ENCODE measurements around the gene HSD17B4.
"Not testable (repeated sequence)": the region's sequence is repeated elsewhere in the genome, so short reads cannot be mapped to it uniquely, and the experiment has no call there.

HSD17B4 gene

DNA sequence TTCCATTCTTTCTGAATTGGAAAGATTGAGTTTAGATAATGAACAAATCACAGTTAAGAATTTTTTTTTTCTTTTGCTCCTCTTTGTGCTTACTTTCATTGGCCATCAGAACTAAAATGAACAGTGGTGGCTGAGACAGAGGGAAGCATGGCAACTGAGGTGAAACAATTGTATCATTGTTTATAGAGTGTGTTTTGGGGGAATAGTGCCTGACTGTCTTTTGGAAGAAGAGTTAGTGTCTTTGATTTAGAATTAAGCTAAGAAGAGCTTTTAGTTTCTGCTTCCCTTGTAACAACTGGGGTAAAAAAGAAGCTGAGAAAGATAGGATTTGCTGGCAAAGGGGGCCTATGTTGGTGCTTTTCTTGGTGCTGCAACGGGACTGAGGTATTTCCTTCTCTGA lies 24.0 kb downstream of the HSD17B4 start:
- TF ChIP-seq EZH2phosphoT487 (IDR thresholded peaks at IDR 0.05; ENCODE audit: borderline replicate concordance, low read length): no peak
- TF ChIP-seq, protein P1, sequence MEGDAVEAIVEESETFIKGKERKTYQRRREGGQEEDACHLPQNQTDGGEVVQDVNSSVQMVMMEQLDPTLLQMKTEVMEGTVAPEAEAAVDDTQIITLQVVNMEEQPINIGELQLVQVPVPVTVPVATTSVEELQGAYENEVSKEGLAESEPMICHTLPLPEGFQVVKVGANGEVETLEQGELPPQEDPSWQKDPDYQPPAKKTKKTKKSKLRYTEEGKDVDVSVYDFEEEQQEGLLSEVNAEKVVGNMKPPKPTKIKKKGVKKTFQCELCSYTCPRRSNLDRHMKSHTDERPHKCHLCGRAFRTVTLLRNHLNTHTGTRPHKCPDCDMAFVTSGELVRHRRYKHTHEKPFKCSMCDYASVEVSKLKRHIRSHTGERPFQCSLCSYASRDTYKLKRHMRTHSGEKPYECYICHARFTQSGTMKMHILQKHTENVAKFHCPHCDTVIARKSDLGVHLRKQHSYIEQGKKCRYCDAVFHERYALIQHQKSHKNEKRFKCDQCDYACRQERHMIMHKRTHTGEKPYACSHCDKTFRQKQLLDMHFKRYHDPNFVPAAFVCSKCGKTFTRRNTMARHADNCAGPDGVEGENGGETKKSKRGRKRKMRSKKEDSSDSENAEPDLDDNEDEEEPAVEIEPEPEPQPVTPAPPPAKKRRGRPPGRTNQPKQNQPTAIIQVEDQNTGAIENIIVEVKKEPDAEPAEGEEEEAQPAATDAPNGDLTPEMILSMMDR (IDR thresholded peaks at IDR 0.05; ENCODE audit: low read depth, low read length, poor library complexity, severe bottlenecking): no peak
- Histone ChIP-seq H3K4me3 (ENCODE audit: low read length) (no peak overlapping the region), H3K9me3 (ENCODE audit: control insufficient read depth, insufficient read depth, low read length) (no peaks in the 10 kb centered on the region), H3K9me2 (replicated peaks; ENCODE audit: control insufficient read depth, low read length) (no peaks in the 10 kb centered on the region), H3K4me2 (ENCODE audit: low read length) (no peak overlapping the region), H3K27ac (ENCODE audit: low read depth, low read length) (no peak overlapping the region), H3F3A (ENCODE audit: control insufficient read depth, insufficient read depth) (no peaks in the 10 kb centered on the region), H3K27me3 (ENCODE audit: control insufficient read depth, low read length) (no peaks in the 10 kb centered on the region), H3K36me3 (ENCODE audit: control insufficient read depth, low read length) (peaks cover 7% of the 10 kb centered on the region), H3K79me2 (ENCODE audit: control insufficient read depth, low read length) (no peaks in the 10 kb centered on the region), H4K20me1 (ENCODE audit: control insufficient read depth, insufficient read depth, low read depth, low read length) (no peaks in the 10 kb centered on the region), H3K4me1 (ENCODE audit: control insufficient read depth, low read length) (no peaks in the 10 kb centered on the region)

DNA sequence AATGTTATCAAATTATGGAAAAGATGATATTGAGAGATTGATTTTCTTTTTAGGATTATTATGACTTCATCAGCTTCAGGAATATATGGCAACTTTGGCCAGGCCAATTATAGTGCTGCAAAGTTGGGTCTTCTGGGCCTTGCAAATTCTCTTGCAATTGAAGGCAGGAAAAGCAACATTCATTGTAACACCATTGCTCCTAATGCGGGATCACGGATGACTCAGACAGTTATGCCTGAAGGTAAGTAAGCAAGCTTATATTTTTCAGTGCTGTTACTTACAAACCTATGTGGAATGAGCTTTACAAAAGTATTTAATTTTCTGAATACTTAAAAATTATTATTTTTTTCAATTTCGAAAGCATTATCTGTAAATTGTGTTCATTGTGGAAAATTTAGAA lies 26.5 kb downstream of the HSD17B4 start:
- peaks cover 13% of the 10 kb centered on the region for H3K36me3 ChIP-seq (ENCODE audit: control insufficient read depth, low read length)
- H3K27ac ChIP-seq (ENCODE audit: low read depth, low read length): no peak overlapping the region
- H3K4me3 ChIP-seq (ENCODE audit: low read length): no peak overlapping the region
- H3K9me3 ChIP-seq (ENCODE audit: control insufficient read depth, insufficient read depth, low read length): no peaks in the 10 kb centered on the region
- no peaks in the 10 kb centered on the region for H3K27me3 ChIP-seq (ENCODE audit: control insufficient read depth, low read length)
- H3K4me1 ChIP-seq (ENCODE audit: control insufficient read depth, low read length): no peaks in the 10 kb centered on the region
- no peak for TF ChIP-seq EZH2phosphoT487 (IDR thresholded peaks at IDR 0.05; ENCODE audit: borderline replicate concordance, low read length)
- TF ChIP-seq, protein P1 (IDR thresholded peaks at IDR 0.05; ENCODE audit: low read depth, low read length, poor library complexity, severe bottlenecking): no peak
- H3K9me2 ChIP-seq (replicated peaks; ENCODE audit: control insufficient read depth, low read length): no peaks in the 10 kb centered on the region
- H3F3A ChIP-seq (ENCODE audit: control insufficient read depth, insufficient read depth): no peaks in the 10 kb centered on the region
- no peaks in the 10 kb centered on the region for H4K20me1 ChIP-seq (ENCODE audit: control insufficient read depth, insufficient read depth, low read depth, low read length)
- no peaks in the 10 kb centered on the region for H3K79me2 ChIP-seq (ENCODE audit: control insufficient read depth, low read length)
- H3K4me2 ChIP-seq (ENCODE audit: low read length): no peak overlapping the region

DNA sequence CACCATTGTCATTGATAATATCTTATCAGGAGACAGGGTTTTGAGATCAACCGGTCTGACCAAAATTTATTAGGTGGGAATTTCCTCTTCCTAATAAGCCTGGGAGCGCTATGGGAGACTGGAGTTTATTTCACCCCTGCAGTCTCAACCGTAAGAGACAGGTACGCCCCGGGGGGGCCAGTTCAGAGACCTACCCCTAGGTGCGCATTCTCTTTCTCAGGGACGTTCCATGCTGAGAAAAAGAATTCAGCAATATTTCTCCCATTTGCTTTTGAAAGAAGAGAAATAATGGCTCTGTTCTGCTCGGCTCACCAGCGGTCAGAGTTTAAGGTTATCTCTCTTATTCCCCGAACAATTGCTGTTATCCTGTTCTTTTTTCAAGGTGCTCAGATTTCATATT lies 28.3 kb downstream of the HSD17B4 start:
- not testable (repeated sequence) for H3K27ac ChIP-seq (ENCODE audit: low read depth, low read length); H3K9me3 ChIP-seq (ENCODE audit: control insufficient read depth, insufficient read depth, low read length); H4K20me1 ChIP-seq (ENCODE audit: control insufficient read depth, insufficient read depth, low read depth, low read length); H3K4me1 ChIP-seq (ENCODE audit: control insufficient read depth, low read length); H3K27me3 ChIP-seq (ENCODE audit: control insufficient read depth, low read length); H3K4me2 ChIP-seq (ENCODE audit: low read length); H3K4me3 ChIP-seq (ENCODE audit: low read length); H3K79me2 ChIP-seq (ENCODE audit: control insufficient read depth, low read length); H3K9me2 ChIP-seq (replicated peaks; ENCODE audit: control insufficient read depth, low read length); H3F3A ChIP-seq (ENCODE audit: control insufficient read depth, insufficient read depth)
- peaks cover 18% of the 10 kb centered on the region for H3K36me3 ChIP-seq (ENCODE audit: control insufficient read depth, low read length)

DNA sequence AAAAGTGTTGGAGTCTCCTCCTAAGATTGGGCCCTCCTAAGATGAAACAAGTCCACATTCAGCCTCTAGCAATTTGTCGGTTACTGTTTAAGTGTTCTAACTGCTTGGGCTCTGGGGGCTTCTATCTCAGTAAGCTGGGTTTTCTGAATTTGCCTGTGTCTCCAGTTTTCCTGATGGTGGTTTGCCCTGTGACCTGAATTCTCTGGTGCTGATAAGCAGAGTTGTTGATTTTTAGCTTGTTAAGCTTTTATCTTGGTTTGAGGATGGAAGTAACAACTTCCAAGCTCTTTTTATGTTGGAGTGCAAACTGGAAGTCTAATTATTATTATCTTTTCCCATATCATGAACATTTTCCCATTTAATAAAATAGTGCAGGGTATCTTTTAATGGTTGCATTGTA lies 30.9 kb downstream of the HSD17B4 start:
- Histone ChIP-seq H3F3A (ENCODE audit: control insufficient read depth, insufficient read depth) (no peaks in the 10 kb centered on the region), H4K20me1 (ENCODE audit: control insufficient read depth, insufficient read depth, low read depth, low read length) (no peaks in the 10 kb centered on the region), H3K36me3 (ENCODE audit: control insufficient read depth, low read length) (peaks cover 11% of the 10 kb centered on the region), H3K27me3 (ENCODE audit: control insufficient read depth, low read length) (no peaks in the 10 kb centered on the region), H3K27ac (ENCODE audit: low read depth, low read length) (no peak overlapping the region), H3K79me2 (ENCODE audit: control insufficient read depth, low read length) (no peaks in the 10 kb centered on the region), H3K9me2 (replicated peaks; ENCODE audit: control insufficient read depth, low read length) (no peaks in the 10 kb centered on the region), H3K4me1 (ENCODE audit: control insufficient read depth, low read length) (no peaks in the 10 kb centered on the region), H3K4me2 (ENCODE audit: low read length) (no peak overlapping the region), H3K9me3 (ENCODE audit: control insufficient read depth, insufficient read depth, low read length) (no peaks in the 10 kb centered on the region), H3K4me3 (ENCODE audit: low read length) (no peak overlapping the region)
- TF ChIP-seq EZH2phosphoT487 (IDR thresholded peaks at IDR 0.05; ENCODE audit: borderline replicate concordance, low read length): no peak
- TF ChIP-seq, protein P1 (IDR thresholded peaks at IDR 0.05; ENCODE audit: low read depth, low read length, poor library complexity, severe bottlenecking): no peak
